ENCODE measurements around the gene GAGE12G.
"Not testable (repeated sequence)": the region's sequence is repeated elsewhere in the genome, so short reads cannot be mapped to it uniquely, and the experiment has no call there.

DNA sequence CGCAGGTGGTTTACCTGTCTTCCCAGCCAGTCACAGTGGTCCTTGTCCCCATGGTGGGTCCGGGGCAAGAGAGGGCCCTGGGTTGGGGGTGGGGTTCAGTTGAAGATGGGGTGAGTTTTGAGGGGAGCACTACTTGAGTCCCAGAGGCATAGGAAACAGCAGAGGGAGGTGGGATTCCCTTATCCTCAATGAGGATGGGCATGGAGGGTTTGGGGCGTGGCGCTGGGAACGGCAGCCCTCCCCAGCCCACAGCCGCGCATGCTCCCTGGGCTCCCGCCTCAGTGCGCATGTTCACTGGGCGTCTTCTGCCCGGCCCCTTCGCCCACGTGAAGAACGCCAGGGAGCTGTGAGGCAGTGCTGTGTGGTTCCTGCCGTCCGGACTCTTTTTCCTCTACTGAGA is 28.5 kb downstream of the GAGE12G start, which contains the start of gene GAGE1:
- TF ChIP-seq, protein P1, sequence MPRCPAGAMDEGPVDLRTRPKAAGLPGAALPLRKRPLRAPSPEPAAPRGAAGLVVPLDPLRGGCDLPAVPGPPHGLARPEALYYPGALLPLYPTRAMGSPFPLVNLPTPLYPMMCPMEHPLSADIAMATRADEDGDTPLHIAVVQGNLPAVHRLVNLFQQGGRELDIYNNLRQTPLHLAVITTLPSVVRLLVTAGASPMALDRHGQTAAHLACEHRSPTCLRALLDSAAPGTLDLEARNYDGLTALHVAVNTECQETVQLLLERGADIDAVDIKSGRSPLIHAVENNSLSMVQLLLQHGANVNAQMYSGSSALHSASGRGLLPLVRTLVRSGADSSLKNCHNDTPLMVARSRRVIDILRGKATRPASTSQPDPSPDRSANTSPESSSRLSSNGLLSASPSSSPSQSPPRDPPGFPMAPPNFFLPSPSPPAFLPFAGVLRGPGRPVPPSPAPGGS (IDR thresholded peaks at IDR 0.05; ENCODE audit: borderline replicate concordance, insufficient read depth, low read depth, low read length, poor library complexity, severe bottlenecking): not testable (repeated sequence)
- not testable (repeated sequence) for TF ChIP-seq NRF1 (conservative IDR thresholded peaks at IDR 0.05; ENCODE audit: low read depth, low read length)
- TF ChIP-seq, protein P2, sequence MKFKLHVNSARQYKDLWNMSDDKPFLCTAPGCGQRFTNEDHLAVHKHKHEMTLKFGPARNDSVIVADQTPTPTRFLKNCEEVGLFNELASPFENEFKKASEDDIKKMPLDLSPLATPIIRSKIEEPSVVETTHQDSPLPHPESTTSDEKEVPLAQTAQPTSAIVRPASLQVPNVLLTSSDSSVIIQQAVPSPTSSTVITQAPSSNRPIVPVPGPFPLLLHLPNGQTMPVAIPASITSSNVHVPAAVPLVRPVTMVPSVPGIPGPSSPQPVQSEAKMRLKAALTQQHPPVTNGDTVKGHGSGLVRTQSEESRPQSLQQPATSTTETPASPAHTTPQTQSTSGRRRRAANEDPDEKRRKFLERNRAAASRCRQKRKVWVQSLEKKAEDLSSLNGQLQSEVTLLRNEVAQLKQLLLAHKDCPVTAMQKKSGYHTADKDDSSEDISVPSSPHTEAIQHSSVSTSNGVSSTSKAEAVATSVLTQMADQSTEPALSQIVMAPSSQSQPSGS (IDR thresholded peaks at IDR 0.05; ENCODE audit: low read length): not testable (repeated sequence)

Measured in GM12878 (cell line).